A673 (cell line): ENCODE data around the gene JUP. TPM values are rescaled to one million over a fixed set of nuclear protein-coding genes. Genes with fewer than 3 reads are reported as not detected.

Source experiments
- BruUV-seq: library from RNA; stranded (reverse); fragments of 400-500 nt; replicated peaks from 2 replicates; lab custom pipeline; 2021; lab: Mats Ljungman, UMichigan
- CTCF ChIA-PET: fragments of 300-600 bp; sonication (Branson Sonifier 250); formaldehyde crosslinking; loops from one replicate; lab custom pipeline; 2022; ENCODE audit warnings: antibody characterized with exemption; lab: Charles Lee
- POLR2A ChIA-PET: fragments of 300-600 bp; sonication (Branson Sonifier 250); formaldehyde crosslinking; loops from one replicate; lab custom pipeline; 2022; ENCODE audit warnings: antibody characterized with exemption; ENCODE audit not compliant: low non-redundant PET; lab: Charles Lee
- DNase-seq: peaks from one replicate; pipeline ENCODE4 v3.0.0-alpha.2; 2015; ENCODE audit warnings: low spot score
- H3K27ac ChIP-seq: fragments of 200-600 bp; sonication (generic); 2 replicates; pipeline ENCODE4 v1.5.1; 2016; ENCODE audit warnings: mixed run types, low read depth, mild to moderate bottlenecking, mixed read lengths, antibody characterized with exemption, low read length; ENCODE audit not compliant: poor library complexity, severe bottlenecking
- H3K27me3 ChIP-seq: fragments of 200-600 bp; sonication (generic); replicated peaks from 2 replicates; pipeline ENCODE4 v1.6.1; 2017; ENCODE audit warnings: mixed run types, low read depth, mild to moderate bottlenecking, mixed read lengths, antibody characterized with exemption, low read length; ENCODE audit not compliant: insufficient read depth, poor library complexity
- H3K36me3 ChIP-seq: fragments of 200-600 bp; sonication (generic); 2 replicates; pipeline ENCODE4 v1.6.1; 2016; ENCODE audit warnings: mixed run types, mild to moderate bottlenecking, mixed read lengths, antibody characterized with exemption, low read length; ENCODE audit not compliant: insufficient read depth, poor library complexity, severe bottlenecking
- H3K4me1 ChIP-seq: fragments of 200-600 bp; sonication (generic); 2 replicates; pipeline ENCODE4 v1.6.1; 2017; ENCODE audit warnings: mixed run types, mild to moderate bottlenecking, mixed read lengths, antibody characterized with exemption, low read length; ENCODE audit not compliant: insufficient read depth, poor library complexity, severe bottlenecking
- H3K4me3 ChIP-seq: fragments of 200-600 bp; sonication (generic); 2 replicates; pipeline ENCODE4 v1.5.1; 2016; ENCODE audit warnings: low read depth, mixed run types, mild to moderate bottlenecking, mixed read lengths, low read length; ENCODE audit not compliant: poor library complexity, severe bottlenecking
- H3K9me3 ChIP-seq: fragments of 200-600 bp; sonication (generic); 2 replicates; pipeline ENCODE4 v1.6.1; 2016; ENCODE audit warnings: mixed run types, low read depth, mild to moderate bottlenecking, mixed read lengths, antibody characterized with exemption, low read length; ENCODE audit not compliant: poor library complexity, severe bottlenecking
- CTCF ChIP-seq: fragments of 300-800, 200-600 bp; sonication (generic); conservative IDR thresholded peaks from 2 replicates; pipeline ENCODE4 v1.5.1; 2017; ENCODE audit warnings: low read depth, mild to moderate bottlenecking, antibody characterized with exemption, low read length, moderate library complexity, mixed read lengths
- EZH2 ChIP-seq: fragments of 200-600 bp; sonication (generic); IDR thresholded peaks from 2 replicates; pipeline ENCODE4 v1.6.1; 2017; ENCODE audit warnings: borderline replicate concordance, low read depth, mild to moderate bottlenecking, mixed read lengths, antibody characterized with exemption, low read length; ENCODE audit not compliant: poor library complexity, severe bottlenecking
- intact Hi-C: fragments of 100-400 bp; cut with micrococcal nuclease; formaldehyde crosslinking; loops from one replicate; pipeline ENCODE4 v1.10.0; 2022; ENCODE audit not compliant: unreplicated experiment
- total RNA-seq: library from RNA; stranded (reverse); gene quantifications from 2 replicates; pipeline ENCODE4 v1.2.3, GENCODE V29; 2021

Gene JUP
- total RNA-seq, 1 experiment from 2014 or later: 15.7 TPM

GRCh38 chr17:41825175-41825845 lies 38.8 kb upstream of the JUP start:
- no peak for DNase-seq
- CTCF ChIA-PET: no interaction called here
- no peak overlapping the region for H3K4me3 ChIP-seq

GRCh38 chr17:41824086-41824485 lies 37.6 kb upstream of the JUP start:
- intact Hi-C loops: no loop called here
- Histone ChIP-seq H3K4me3 (no peak overlapping the region), H3K27me3 (no peaks in the 10 kb centered on the region), H3K9me3 (no peaks in the 10 kb centered on the region), H3K27ac (no peak overlapping the region), H3K36me3 (peaks cover 4% of the 10 kb centered on the region), H3K4me1 (no peaks in the 10 kb centered on the region)
- CTCF ChIA-PET: no interaction called here
- DNase-seq: no peak
- TF ChIP-seq CTCF: no peak
- no peak for TF ChIP-seq EZH2
- POLR2A ChIA-PET: no interaction called here
- BruUV-seq: no TSS peak

More at GRCh38 chr17:41825175-41825845, 38.8 kb upstream of the JUP start:
- Histone ChIP-seq H3K4me1 (no peaks in the 10 kb centered on the region), H3K27ac (no peak overlapping the region), H3K9me3 (no peaks in the 10 kb centered on the region), H3K27me3 (no peaks in the 10 kb centered on the region), H3K36me3 (peaks cover 12% of the 10 kb centered on the region)
- intact Hi-C loops: no loop called here
- no TSS peak for BruUV-seq
- POLR2A ChIA-PET: no interaction called here
- TF ChIP-seq EZH2 (no peak), CTCF (no peak)

- ChIA-PET POLR2A (no interaction called here), CTCF (no interaction called here)
- Histone ChIP-seq H3K9me3 (no peaks in the 10 kb centered on the region), H3K4me3 (no peak overlapping the region), H3K4me1 (no peaks in the 10 kb centered on the region), H3K27ac (no peak overlapping the region), H3K36me3 (peaks cover 4% of the 10 kb centered on the region), H3K27me3 (no peaks in the 10 kb centered on the region)
- intact Hi-C loops: no loop called here
- no peak for TF ChIP-seq EZH2
- TF ChIP-seq CTCF: no peak
- DNase-seq: no peak
- BruUV-seq: no TSS peak
These were observed 37.1 kb upstream of the JUP start for GRCh38 chr17:41823580-41823979.
